Measurements from ENCODE around the gene PLCB3.

- TF ChIP-seq POLR2AphosphoS5 (IDR thresholded peaks at IDR 0.05; ENCODE audit: low read depth, low read length) (no peak), SIN3A (IDR thresholded peaks at IDR 0.05; ENCODE audit: borderline replicate concordance, insufficient read depth, low read length) (no peak)
These were observed 12.0 kb downstream of the PLCB3 start for GRCh38 chr11:64263021-64263946.
